ENCODE results near the gene ACD.

DNA sequence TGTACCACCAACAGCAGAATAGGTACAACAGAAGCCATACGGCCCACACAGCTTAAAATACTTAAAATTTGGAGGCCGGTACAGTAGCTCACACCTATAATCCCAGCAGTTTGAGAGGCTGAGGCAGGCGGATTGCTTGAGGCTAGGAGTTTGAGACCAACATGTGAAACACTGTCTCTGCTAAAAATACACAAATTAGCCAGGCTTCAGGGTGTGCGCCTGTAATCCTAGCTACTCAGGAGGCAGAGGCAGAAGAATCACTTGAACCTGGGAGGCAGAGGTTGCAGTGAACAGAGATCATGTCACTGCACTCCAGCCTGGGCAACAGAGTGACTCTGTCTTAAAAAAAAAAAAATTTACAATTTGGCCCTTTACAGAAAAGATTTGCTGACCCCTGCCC, 42.1 kb upstream of the ACD start:
- TF ChIP-seq POLR2A (IDR thresholded peaks at IDR 0.05) (no peak), CTCF (IDR thresholded peaks at IDR 0.05) (no peak)

Data from breast epithelium (tissue), 3 donors.